Measurements from ENCODE around the gene TARBP1. TPM values are rescaled to one million over a fixed set of nuclear protein-coding genes. Genes with fewer than 3 reads are reported as not detected.

The TARBP1 gene
- total RNA-seq, 1 donor from 2014 or later = 39.6 TPM

DNA sequence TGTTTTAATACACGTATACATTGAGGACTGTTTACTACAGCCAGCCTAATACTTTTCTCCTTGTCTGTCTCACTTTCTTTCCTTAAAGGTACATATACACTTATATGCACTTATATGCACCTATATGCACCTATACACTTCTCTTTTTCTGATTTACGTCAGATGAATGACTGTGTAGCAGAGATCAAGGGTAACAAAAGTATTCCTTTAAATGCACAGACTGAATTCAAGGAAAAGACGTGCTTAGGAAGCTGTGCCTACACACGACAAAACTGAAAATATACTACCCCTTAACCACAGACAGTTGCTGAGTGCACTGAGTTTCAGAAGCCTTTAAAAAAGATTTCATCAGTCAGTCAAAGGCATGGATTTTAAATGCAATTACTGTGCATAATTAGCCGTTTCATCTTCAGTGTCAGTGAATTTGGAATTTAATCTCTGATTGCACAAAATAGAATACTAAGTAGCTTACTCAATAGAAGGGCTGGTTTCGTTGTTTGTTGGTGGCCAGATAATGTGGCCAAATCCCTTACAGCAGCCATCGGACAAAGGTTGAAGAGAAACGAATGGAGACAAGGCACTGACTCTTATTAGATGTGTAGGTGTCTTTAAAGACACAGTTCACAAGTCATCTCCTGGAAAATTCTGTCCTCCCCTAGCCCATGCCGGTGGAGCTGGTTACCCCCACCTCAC is 38.3 kb upstream of the TARBP1 start:
- TF ChIP-seq, protein P1, sequence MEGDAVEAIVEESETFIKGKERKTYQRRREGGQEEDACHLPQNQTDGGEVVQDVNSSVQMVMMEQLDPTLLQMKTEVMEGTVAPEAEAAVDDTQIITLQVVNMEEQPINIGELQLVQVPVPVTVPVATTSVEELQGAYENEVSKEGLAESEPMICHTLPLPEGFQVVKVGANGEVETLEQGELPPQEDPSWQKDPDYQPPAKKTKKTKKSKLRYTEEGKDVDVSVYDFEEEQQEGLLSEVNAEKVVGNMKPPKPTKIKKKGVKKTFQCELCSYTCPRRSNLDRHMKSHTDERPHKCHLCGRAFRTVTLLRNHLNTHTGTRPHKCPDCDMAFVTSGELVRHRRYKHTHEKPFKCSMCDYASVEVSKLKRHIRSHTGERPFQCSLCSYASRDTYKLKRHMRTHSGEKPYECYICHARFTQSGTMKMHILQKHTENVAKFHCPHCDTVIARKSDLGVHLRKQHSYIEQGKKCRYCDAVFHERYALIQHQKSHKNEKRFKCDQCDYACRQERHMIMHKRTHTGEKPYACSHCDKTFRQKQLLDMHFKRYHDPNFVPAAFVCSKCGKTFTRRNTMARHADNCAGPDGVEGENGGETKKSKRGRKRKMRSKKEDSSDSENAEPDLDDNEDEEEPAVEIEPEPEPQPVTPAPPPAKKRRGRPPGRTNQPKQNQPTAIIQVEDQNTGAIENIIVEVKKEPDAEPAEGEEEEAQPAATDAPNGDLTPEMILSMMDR (IDR thresholded peaks at IDR 0.05; ENCODE audit: unreplicated experiment) = no peak
- H3K27me3 Mint-ChIP-seq (ENCODE audit: unreplicated experiment) = peaks cover 1% of the 10 kb centered on the region
- DNase-seq (ENCODE audit: low spot score) = no peak
- no peaks in the 10 kb centered on the region for H3K36me3 Mint-ChIP-seq (ENCODE audit: low read depth, unreplicated experiment)
- H3K9me3 Mint-ChIP-seq (ENCODE audit: unreplicated experiment) = no peaks in the 10 kb centered on the region
- H3K27ac Mint-ChIP-seq (ENCODE audit: unreplicated experiment) = no peak overlapping the region
- no peaks in the 10 kb centered on the region for H3K4me1 Mint-ChIP-seq (ENCODE audit: unreplicated experiment)
- H3K4me3 Mint-ChIP-seq (ENCODE audit: unreplicated experiment) = no peak overlapping the region

- peaks cover 1% of the 10 kb centered on the region for H3K27me3 Mint-ChIP-seq (ENCODE audit: unreplicated experiment)
- DNase-seq (ENCODE audit: low spot score) = no peak
- H3K9me3 Mint-ChIP-seq (ENCODE audit: unreplicated experiment) = no peaks in the 10 kb centered on the region
- no peaks in the 10 kb centered on the region for H3K36me3 Mint-ChIP-seq (ENCODE audit: low read depth, unreplicated experiment)
- H3K27ac Mint-ChIP-seq (ENCODE audit: unreplicated experiment) = no peak overlapping the region
- no peaks in the 10 kb centered on the region for H3K4me1 Mint-ChIP-seq (ENCODE audit: unreplicated experiment)
- TF ChIP-seq, protein P1 (IDR thresholded peaks at IDR 0.05; ENCODE audit: unreplicated experiment) = no peak
- no peak overlapping the region for H3K4me3 Mint-ChIP-seq (ENCODE audit: unreplicated experiment)
These were observed 36.9 kb upstream of the TARBP1 start for GRCh38 chr1:234515821-234516241.

GRCh38 chr1:234515411-234515810 is 36.4 kb upstream of the TARBP1 start:
- Mint-ChIP-seq H3K4me1 (ENCODE audit: unreplicated experiment) (no peaks in the 10 kb centered on the region), H3K27me3 (ENCODE audit: unreplicated experiment) (peaks cover 1% of the 10 kb centered on the region), H3K36me3 (ENCODE audit: low read depth, unreplicated experiment) (no peaks in the 10 kb centered on the region), H3K27ac (ENCODE audit: unreplicated experiment) (no peak overlapping the region), H3K4me3 (ENCODE audit: unreplicated experiment) (no peak overlapping the region), H3K9me3 (ENCODE audit: unreplicated experiment) (no peaks in the 10 kb centered on the region)
- no peak for DNase-seq (ENCODE audit: low spot score)
- TF ChIP-seq, protein P1 (IDR thresholded peaks at IDR 0.05; ENCODE audit: unreplicated experiment) = no peak

GRCh38 chr1:234512451-234512861 is 33.5 kb upstream of the TARBP1 start:
- Mint-ChIP-seq H3K4me3 (ENCODE audit: unreplicated experiment) (no peak overlapping the region), H3K4me1 (ENCODE audit: unreplicated experiment) (peaks cover 6% of the 10 kb centered on the region), H3K36me3 (ENCODE audit: low read depth, unreplicated experiment) (no peaks in the 10 kb centered on the region), H3K27ac (ENCODE audit: unreplicated experiment) (no peak overlapping the region), H3K9me3 (ENCODE audit: unreplicated experiment) (no peaks in the 10 kb centered on the region), H3K27me3 (ENCODE audit: unreplicated experiment) (no peaks in the 10 kb centered on the region)
- TF ChIP-seq, protein P1 (IDR thresholded peaks at IDR 0.05; ENCODE audit: unreplicated experiment) = no peak
- no peak for DNase-seq (ENCODE audit: low spot score)

- Mint-ChIP-seq H3K4me1 (ENCODE audit: unreplicated experiment) (peaks cover 6% of the 10 kb centered on the region), H3K27me3 (ENCODE audit: unreplicated experiment) (peaks cover 2% of the 10 kb centered on the region), H3K27ac (ENCODE audit: unreplicated experiment) (no peak overlapping the region), H3K4me3 (ENCODE audit: unreplicated experiment) (no peak overlapping the region), H3K36me3 (ENCODE audit: low read depth, unreplicated experiment) (no peaks in the 10 kb centered on the region), H3K9me3 (ENCODE audit: unreplicated experiment) (no peaks in the 10 kb centered on the region)
- no peak for DNase-seq (ENCODE audit: low spot score)
- TF ChIP-seq, protein P1 (IDR thresholded peaks at IDR 0.05; ENCODE audit: unreplicated experiment) = no peak
These were observed 30.7 kb upstream of the TARBP1 start for GRCh38 chr1:234509457-234510328.

All from endothelial cell (in vitro differentiated cells).